GM18870 (cell line): ENCODE results near the gene OSBPL10.

Experiments
- ATAC-seq: cut with Tn5 transposase; IDR thresholded peaks from one replicate; pipeline ENCODE4 v1.9.1; 2021; ENCODE audit warnings: moderate library complexity; ENCODE audit not compliant: unreplicated experiment

The OSBPL10 gene

GRCh38 chr3:31926543-31926942, 54.5 kb downstream of the OSBPL10 start:
- ATAC-seq: no peak

DNA sequence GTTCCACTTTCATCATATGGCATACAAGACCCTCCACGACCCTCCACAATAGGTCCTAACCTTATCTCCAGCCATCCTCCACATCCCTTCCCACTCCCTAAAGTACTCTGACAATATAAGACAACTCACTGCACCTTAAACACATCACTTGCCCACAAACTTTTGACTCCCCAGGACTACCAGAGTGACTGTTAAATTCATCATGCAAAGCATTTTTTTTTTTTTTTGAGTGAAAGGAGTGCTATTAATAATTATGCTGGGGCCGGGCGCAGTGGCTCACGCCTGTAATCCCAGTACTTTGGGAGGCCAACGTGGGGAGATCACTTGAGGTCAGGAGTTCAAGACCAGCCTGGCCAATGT, 55.8 kb downstream of the OSBPL10 start:
- ATAC-seq: no peak

DNA sequence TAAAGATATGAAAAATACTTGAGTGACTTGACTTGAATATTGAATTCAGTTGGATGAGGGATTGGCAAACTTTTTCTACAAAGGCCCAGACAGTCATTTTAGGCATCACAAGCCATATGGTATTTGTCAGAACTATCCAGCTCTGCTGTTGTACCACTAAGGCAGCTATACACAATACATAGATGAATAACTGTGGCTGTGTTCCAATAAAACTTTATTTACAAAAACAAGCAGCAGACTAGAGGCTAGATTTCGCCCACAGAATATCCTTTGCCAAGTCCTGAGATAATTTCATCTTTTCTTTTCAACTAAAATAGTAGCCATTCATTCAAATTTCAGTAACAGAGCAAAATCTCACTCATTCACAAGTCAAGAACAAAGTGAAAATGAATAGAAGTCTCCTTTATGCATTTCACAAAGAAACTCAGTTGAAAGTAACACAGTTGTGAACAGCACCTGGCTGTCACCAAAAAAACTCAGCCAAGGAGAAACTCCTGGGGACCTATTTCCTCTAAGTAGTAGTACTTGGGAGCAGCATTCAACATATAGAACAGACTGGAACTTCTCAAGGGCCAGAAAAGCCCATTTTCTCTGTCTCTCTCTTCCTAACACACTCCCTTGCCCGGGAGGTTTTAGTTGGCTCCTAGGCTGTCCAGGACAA, 56.3 kb downstream of the OSBPL10 start:
- no peak for ATAC-seq

DNA sequence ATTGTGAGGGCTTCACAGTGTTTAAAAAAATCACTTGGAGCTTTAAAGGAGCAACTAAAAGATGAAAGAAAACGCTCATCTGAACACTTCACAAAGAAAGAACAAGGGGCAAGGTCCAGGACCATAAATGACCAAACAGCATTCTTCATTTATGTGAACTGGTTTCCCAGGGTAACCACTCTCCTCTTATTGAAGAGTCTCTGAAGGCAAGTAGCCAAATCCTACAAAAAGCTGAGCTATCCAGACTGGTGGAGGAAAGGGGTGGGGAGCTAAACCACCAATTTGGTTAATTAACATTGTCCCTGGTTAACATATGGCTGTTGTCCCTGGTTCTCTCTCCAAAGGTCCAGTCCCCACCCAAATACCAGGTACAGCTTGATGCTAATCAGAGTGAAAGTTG, 58.1 kb downstream of the OSBPL10 start:
- no peak for ATAC-seq

- ATAC-seq: no peak
These were observed 59.2 kb downstream of the OSBPL10 start for GRCh38 chr3:31921837-31922236.

GRCh38 chr3:31920310-31920709, 60.8 kb downstream of the OSBPL10 start:
- no peak for ATAC-seq

GRCh38 chr3:31919528-31919927, 61.5 kb downstream of the OSBPL10 start:
- no peak for ATAC-seq

GRCh38 chr3:31918179-31919150, 62.6 kb downstream of the OSBPL10 start:
- peak; percentile 77 for ATAC-seq

- ATAC-seq: peak; percentile 65
These were observed 63.6 kb downstream of the OSBPL10 start for GRCh38 chr3:31917303-31918005.

DNA sequence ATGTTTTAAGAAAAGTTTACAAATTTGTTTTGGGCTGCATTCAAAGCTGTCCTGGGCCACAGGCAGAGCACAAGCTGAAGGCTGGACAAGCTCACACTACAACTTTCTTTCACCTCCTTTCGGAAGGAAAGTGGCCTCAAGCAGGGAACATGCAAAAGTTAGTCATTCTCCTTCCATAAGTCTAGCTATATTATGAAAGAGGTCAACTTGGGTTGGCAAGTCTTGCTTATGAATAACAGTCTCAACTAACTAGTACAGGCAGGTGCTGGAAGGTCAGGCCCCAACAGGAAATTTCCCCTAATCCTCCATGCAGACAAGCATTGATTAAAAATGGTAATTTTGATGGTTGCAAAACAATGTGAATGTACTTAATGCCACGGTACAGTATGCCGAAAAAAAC, 69.4 kb downstream of the OSBPL10 start:
- ATAC-seq: no peak

- ATAC-seq: no peak
These were observed 69.9 kb downstream of the OSBPL10 start for GRCh38 chr3:31911124-31911523.

- no peak for ATAC-seq
These were observed 71.6 kb downstream of the OSBPL10 start for GRCh38 chr3:31909455-31909854.

GRCh38 chr3:31908391-31909097, 72.5 kb downstream of the OSBPL10 start:
- ATAC-seq: peak; percentile 77

DNA sequence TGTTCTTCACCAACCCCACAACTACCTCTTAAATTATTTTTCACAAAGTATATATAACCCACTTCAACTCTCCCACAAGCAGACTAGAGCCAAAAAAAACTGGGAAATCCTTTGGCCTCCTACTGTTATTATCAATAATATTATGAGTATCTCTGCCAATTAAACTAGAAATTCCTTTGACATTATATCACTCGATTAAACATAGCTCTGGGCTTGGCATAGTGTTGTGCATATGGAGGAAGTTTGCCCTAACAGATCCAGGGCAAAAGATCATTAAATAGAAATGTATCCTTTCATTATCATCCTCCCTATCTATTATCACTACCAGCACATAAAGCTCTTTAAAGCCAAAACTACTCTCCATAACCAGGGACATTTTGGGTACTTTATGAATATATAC, 74.9 kb downstream of the OSBPL10 start:
- no peak for ATAC-seq

- ATAC-seq: no peak
These were observed 77.2 kb downstream of the OSBPL10 start for GRCh38 chr3:31903686-31904431.

DNA sequence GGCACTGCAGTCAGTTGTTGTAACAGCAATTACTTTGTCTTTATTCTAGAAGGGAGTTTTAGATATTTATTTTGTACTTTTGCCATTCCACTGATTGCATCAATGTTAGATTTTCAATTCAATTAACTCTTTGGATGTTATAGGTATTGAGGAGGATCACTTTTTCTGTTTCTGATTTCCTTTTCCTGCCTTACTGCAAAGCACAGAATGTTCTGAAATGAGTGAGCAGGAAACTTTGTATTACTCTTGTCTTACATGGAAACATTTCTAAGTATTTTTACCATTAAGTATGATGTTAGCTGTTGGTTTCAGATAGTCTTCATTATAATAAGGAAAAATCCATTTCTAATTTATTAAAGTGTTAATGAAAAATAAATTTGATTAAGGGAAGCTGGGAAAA, 80.5 kb downstream of the OSBPL10 start:
- no peak for ATAC-seq

- no peak for ATAC-seq
These were observed 84.2 kb downstream of the OSBPL10 start for GRCh38 chr3:31896648-31897433.

DNA sequence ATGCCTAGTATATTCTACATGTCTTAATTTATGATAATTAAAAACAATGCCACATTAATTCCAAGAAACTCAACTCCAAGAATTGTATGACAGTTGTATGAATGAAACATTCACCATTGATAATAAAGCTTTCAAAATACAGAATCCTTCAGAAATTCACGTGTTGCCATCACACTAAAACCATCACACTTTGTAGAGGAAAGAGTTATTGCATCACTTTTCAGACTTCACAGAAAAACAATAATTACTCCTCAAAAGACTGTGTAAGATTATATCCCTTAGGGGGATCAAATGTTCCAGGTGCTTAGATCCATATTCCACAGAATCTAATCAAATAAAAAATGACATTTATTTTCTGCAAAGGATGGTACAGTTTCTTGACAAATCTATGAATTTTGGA, 85.0 kb downstream of the OSBPL10 start:
- no peak for ATAC-seq

- no peak for ATAC-seq
These were observed 85.6 kb downstream of the OSBPL10 start for GRCh38 chr3:31895471-31895870.
